Coronary artery (tissue), 2 donors: ENCODE data around the gene PPM1J.

Experiments
- DNase-seq: peaks from one replicate; pipeline ENCODE4 v3.0.0-alpha.2; 2017; ENCODE audit warnings: low spot score
- H3K27ac ChIP-seq, 2 donors: fragments of 200-600 bp; sonication (generic); one replicate each; pipeline ENCODE4 v1.5.1; 2016 to 2019
- H3K4me3 ChIP-seq: fragments of 200-600 bp; sonication (generic); 2 replicates; pipeline ENCODE4 v1.5.1; 2016; ENCODE audit warnings: mild to moderate bottlenecking, moderate library complexity
- CTCF ChIP-seq: fragments of 200-600 bp; sonication (generic); IDR thresholded peaks from one replicate; pipeline ENCODE4 v1.5.1; 2019; ENCODE audit warnings: antibody characterized with exemption

PPM1J gene

GRCh38 chr1:112718691-112719418, 3.7 kb upstream of the PPM1J start:
- H3K27ac ChIP-seq: no peak overlapping the region
- DNase-seq: no peak
- TF ChIP-seq CTCF: peak; percentile 88
- H3K4me3 ChIP-seq: peak overlapping the region; percentile 65

GRCh38 chr1:112717263-112717873, 2.2 kb upstream of the PPM1J start:
- no peak overlapping the region for H3K27ac ChIP-seq
- DNase-seq: no peak
- no peak overlapping the region for H3K4me3 ChIP-seq
- no peak for TF ChIP-seq CTCF

GRCh38 chr1:112716133-112716720, 1.1 kb upstream of the PPM1J start:
- peak; percentile 88 for DNase-seq
- H3K4me3 ChIP-seq: peak overlapping the region; percentile 86
- TF ChIP-seq CTCF: peak; percentile 73
- peak overlapping the region; percentile 56 to 78 for H3K27ac ChIP-seq

GRCh38 chr1:112714313-112715263, 544 bp downstream of the PPM1J start:
- peak; percentile 78 for DNase-seq
- peak overlapping the region; percentile 50 to 62 for H3K27ac ChIP-seq
- H3K4me3 ChIP-seq: peak overlapping the region; percentile 86
- TF ChIP-seq CTCF: no peak

- Histone ChIP-seq H3K4me3 (peak overlapping the region; percentile 86), H3K27ac (peak overlapping the region; percentile 50 to 62)
- no peak for TF ChIP-seq CTCF
- DNase-seq: peak; percentile 76
Measured at GRCh38 chr1:112713466-112714312, 1.4 kb downstream of the PPM1J start.

- Histone ChIP-seq H3K27ac (no peak overlapping the region), H3K4me3 (no peak overlapping the region)
- DNase-seq: peak; percentile 69
- no peak for TF ChIP-seq CTCF
Measured at GRCh38 chr1:112712701-112713128, 2.4 kb downstream of the PPM1J start.
